ENCODE results near the gene UBR2.
"Not testable (repeated sequence)": the region's sequence is repeated elsewhere in the genome, so short reads cannot be mapped to it uniquely, and the experiment has no call there.

Gene UBR2

GRCh38 chr6:42726485-42727086 is 162.8 kb downstream of the UBR2 start:
- peak; percentile 42 to 45 for DNase-seq (ENCODE audit: low read depth in 2 of 2)

GRCh38 chr6:42727087-42727611 is 163.3 kb downstream of the UBR2 start:
- DNase-seq (ENCODE audit: low read depth in 2 of 2): no peak

GRCh38 chr6:42727627-42728026 is 163.8 kb downstream of the UBR2 start:
- DNase-seq (ENCODE audit: low read depth in 2 of 2): no peak

- DNase-seq (ENCODE audit: low read depth in 2 of 2): no peak
These were observed 165.9 kb downstream of the UBR2 start for GRCh38 chr6:42729731-42730130.

- not testable (repeated sequence) for DNase-seq (ENCODE audit: low read depth in 2 of 2)
These were observed 170.1 kb downstream of the UBR2 start for GRCh38 chr6:42733867-42734481.

- DNase-seq (ENCODE audit: low read depth in 2 of 2): no peak
These were observed 172.1 kb downstream of the UBR2 start for GRCh38 chr6:42735976-42736375.

GRCh38 chr6:42740725-42741124 is 176.9 kb downstream of the UBR2 start:
- DNase-seq (ENCODE audit: low read depth in 2 of 2): no peak

GRCh38 chr6:42742116-42742894 is 178.5 kb downstream of the UBR2 start:
- no peak for DNase-seq (ENCODE audit: low read depth in 2 of 2)

All from stimulated activated CD8-positive, alpha-beta memory T cell treated with anti-CD3 and anti-CD28 coated beads, Interleukin-2, amount 100 ng/mL, for 48 hours (primary cell).